Adipose tissue (tissue), 3 donors: Measurements from ENCODE around the gene METTL6. TPM values are rescaled to one million over a fixed set of nuclear protein-coding genes. Genes with fewer than 3 reads are reported as not detected.
"Not testable (repeated sequence)": the region's sequence is repeated elsewhere in the genome, so short reads cannot be mapped to it uniquely, and the experiment has no call there.

Source experiments
- H3K27ac ChIP-seq: one replicate; pipeline ENCODE4 v1.5.1; 2013; ENCODE audit warnings: low read depth, low read length
- WGBS, 3 donors: extraction: QIAGEN DNeasy Blood & Tissue Kit; methylation state at CpG; one replicate each; pipeline ENCODE4 v1.1.7; 2013; 5-methylcytosine and 5-hydroxymethylcytosine counted together
- polyA plus RNA-seq, 3 donors: library from polyadenylated mRNA; stranded (reverse); fragments of 200-250 nt; gene quantifications; one replicate each; pipeline ENCODE4 v1.2.3, GENCODE V29; 2013
- donor health status: healthy with polysubstance abuse.
- donor health status: Bipolar disorder and iron deficiency.
- donor health status: healthy.

METTL6 gene
- polyA plus RNA-seq, 3 donors: 6.1 to 13.5 (median 10.2) TPM

GRCh38 chr3:15384510-15385237 lies 42.7 kb downstream of the METTL6 start:
- WGBS, 3 donors: 87 to 91% (median 90%) methylated on average over 4 of the region's 4 CpGs
- H3K27ac ChIP-seq: no peak overlapping the region

DNA sequence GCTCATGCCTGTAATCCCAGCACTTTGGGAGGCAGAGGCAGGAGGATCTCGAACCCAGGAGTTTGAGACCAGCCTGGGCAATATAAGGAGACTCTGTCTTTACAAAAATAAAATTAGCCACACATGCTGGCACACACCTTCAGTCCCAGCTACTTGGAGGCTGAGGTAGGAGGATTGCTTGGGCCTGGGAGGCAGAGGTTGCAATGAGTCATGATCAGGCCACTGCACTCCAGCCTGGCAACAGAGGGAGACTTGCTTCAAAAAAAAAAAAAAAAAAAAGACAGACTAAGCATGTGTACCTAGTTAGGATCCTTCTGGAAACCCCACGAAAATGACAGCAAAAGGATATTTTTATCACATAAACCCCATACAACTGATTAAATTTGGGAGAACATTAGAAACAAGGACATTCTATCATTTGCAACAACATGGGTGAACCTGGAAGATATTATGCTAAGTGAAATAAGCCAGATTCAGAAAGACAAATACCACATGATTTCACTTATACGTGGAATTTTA lies 44.9 kb downstream of the METTL6 start:
- H3K27ac ChIP-seq: no peak overlapping the region
- 78 to 83% (median 79%) methylated on average over 3 of the region's 3 CpGs for WGBS, 3 donors

DNA sequence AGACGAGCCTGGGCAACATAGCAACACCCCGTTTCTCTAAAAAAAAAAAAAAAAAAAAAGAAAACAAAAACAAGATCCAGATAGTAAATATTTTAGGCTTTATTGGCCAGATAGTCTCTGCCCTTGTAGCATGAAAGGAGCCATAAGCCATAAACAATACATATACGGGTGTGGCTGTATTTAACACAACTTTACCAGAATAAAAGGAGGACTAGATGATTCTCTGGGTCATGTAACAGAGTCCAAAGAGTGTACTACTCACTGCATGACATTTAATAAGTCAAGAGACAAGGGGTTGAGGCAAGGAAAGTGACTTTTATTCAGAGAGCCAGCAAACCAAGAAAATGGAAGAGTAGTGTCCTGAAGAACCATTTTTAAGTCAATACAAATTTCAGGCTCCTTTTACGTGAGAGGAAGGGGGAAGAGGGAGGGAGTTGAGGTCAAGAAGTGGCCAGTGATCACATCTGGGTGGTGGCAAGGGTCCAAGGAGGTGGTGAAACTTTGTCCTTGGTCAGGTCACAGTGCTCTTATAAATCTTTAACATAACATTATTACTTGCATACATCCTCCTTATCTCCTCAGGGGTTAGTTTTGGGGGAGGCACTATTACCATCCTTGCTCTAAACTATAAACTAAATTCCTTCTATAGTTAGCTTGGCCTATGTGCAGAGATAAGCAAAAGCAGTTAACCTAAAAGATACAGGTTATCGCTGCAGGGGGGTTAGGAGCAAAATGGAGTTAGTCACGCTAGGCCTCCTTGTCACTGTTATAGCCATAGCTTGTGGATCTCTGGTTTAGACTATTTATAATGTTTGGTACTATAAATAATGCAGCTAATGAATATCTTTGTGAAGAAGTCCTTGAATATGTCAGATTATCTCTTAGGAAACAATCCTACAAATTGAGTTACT lies 46.1 kb downstream of the METTL6 start:
- 69 to 79% (median 76%) methylated on average over 6 of the region's 6 CpGs for WGBS, 3 donors
- H3K27ac ChIP-seq: no peak overlapping the region

DNA sequence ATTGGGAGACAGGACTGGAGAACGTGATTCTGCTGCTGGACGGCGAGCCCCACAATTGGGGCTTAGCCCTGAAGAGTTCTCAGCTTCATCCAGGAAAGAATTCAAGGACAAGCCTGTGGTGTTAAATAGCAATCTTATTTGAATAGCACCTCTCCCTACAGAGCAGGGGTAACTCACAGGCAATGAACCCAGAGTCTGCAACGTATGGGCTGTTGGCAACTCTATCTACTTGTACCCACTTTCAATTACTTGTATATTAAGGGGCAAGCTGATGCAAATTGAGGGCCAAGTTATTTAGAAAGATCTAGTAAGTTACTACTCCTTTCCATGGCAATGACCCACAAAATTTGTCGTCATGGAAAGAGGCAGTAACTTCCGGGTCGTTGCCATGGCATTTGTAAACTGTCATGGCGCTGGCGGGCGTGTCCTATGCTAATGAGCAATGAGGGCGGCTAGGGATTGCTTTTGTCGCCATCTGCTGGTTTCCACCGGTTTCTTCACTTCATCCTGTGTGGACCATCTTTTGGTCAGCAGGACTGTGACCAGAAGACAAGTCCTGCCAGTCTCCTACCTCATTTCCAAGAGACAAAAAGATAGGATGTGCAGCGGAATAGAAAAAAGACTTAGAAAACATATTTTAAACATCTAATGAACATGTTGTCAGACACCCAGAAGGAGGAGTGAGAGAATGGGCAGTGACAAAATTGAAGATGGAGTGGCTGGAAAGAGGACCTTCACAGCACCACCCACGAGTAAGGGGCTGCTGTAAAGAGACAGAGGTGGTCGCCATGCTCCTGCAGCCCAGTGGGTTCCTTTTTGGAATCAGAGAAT lies 49.2 kb downstream of the METTL6 start:
- WGBS, 3 donors: 19 to 24% (median 24%) methylated on average over 16 of the region's 16 CpGs
- no peak overlapping the region for H3K27ac ChIP-seq

DNA sequence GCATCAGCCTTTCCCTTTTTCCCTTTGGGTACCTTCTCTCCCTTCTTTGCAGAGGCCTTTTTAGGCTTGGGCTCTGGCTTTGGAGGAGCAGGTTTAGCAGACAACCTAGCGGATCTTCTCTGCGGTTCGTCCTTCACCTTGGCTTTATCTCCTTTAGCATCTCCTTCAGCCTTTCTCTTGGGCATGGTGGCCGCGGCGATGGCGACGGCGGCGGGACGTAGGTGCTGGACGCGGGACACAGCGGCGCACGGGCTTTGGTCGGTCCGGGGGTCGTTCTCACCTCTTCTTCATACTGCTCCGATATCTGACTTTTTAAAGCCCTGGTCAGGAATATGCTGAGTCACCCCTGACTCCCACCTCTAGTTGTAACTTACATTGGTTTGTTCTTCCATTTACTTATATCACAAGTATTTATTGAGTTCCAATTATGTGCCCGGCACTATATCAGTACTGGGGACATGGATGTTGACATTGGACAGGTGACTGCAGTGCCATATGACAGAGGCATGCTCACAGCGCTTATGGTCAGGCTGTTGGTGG lies 51.8 kb downstream of the METTL6 start:
- WGBS, 3 donors: 91 to 96% (median 95%) methylated on average over 22 of the region's 22 CpGs

GRCh38 chr3:15372918-15373317 lies 54.4 kb downstream of the METTL6 start:
- 80 to 90% (median 89%) methylated on average over 4 of the region's 4 CpGs for WGBS, 3 donors
- no peak overlapping the region for H3K27ac ChIP-seq

More for the DNA sequence above, 51.8 kb downstream of the METTL6 start:
- no peak overlapping the region for H3K27ac ChIP-seq

DNA sequence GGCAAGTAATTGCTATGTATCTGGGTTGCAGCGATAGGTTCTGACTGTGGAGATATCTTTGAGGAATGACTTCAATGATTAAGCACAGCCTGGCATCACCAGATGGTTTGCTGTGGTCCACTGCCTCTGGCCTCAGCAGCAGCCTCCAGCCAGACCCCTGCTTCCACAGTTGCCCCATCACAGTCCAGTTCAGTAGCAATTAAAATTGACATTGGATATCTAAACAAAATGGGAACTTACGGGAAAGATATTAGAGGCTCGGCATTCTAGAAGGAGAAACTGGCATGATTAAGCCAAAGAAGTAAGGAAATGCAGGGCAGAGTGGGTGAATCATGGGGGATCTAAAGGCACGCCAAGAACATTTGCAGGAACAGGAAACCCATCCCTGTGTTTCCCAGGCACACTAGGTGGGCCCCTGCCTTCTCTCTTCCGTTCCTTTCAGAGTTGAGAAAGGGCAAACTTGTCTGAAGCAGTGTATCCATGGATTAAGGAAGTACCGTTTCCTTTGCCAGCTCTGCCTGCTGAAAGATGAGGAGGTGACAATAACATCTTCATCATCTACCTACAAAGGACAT lies 58.7 kb downstream of the METTL6 start:
- 64 to 82% (median 64%) methylated on average over 6 of the region's 6 CpGs for WGBS, 3 donors
- H3K27ac ChIP-seq: no peak overlapping the region

DNA sequence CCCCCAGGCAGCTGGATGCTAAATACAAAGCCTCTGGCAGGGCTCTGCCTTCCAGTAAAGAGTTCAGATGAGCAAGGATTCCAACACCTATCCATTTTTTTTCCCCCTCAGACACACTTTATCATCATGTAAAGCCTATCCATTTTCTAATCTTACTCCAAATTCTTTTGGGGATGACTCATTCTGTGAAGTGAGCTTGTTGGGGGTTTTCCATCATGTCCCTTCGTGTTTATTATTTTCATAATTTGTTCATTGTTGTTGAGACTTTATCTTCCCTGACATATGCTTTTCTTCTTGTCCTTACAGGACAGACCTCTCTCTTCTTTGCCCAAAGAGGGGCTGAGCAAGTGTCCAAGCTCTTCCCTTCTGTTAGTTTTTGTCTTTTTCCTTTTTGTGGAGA lies 60.3 kb downstream of the METTL6 start:
- H3K27ac ChIP-seq: no peak overlapping the region
- WGBS, 3 donors: 41 to 69% (median 53%) methylated on average over 1 of the region's 1 CpG

GRCh38 chr3:15364078-15364477 lies 63.3 kb downstream of the METTL6 start:
- H3K27ac ChIP-seq: not testable (repeated sequence)
- 22 to 48% (median 45%) methylated on average over 6 of the region's 6 CpGs for WGBS, 3 donors

- H3K27ac ChIP-seq: no peak overlapping the region
- WGBS, 3 donors: 51 to 70% (median 51%) methylated on average over 11 of the region's 11 CpGs
Observed at GRCh38 chr3:15361494-15362214, 65.7 kb downstream of the METTL6 start.

DNA sequence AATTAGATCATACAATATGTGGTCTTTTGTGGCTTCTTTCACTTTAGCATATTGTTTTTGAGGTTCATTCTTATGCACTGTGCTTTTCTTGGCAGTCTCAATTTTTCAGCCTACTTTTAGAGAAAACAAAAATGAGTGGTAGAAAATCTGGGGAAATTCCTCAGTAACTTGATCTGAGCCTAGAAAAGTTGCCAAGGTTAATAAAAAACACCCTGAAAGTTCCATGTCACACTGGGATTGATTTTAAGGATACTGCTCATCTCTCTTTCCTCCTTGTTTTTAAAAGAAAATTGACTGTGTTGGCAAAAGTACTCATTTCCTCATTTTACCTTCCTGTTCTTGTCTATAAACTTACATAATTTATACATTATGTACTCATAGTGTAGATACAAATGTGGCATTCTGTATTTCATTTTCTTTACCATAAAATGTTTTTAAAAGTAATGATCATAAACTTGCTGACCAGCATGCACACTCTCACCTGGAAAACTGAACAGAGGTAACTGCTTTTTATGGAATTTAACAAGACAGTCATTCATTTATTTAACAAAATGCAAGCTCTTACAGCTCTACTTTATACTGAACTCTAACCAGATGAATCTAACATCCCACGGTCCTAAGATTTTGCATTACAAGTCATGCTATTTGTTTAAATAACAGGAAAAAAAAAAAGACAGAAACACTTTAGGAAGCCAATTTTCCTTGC lies 66.4 kb downstream of the METTL6 start:
- H3K27ac ChIP-seq: no peak overlapping the region

More for the DNA sequence above, 66.4 kb downstream of the METTL6 start:
- WGBS, 3 donors: 29 to 66% (median 39%) methylated on average over 1 of the region's 1 CpG

Other genes with a start within 250 kb of the METTL6 start
- 10 to 100 TPM; 10.3 to 17.9 (median 12.7) TPM for gene CAPN7, start 221.3 kb downstream of the METTL6 start, polyA plus RNA-seq
- 10 to 100 TPM in 2 of 3 donors, 1 to 10 TPM in 1; 7.8 to 89.5 (median 62.7) TPM for gene SH3BP5, start 95.0 kb downstream of the METTL6 start, polyA plus RNA-seq
- 10 to 100 TPM in 1 of 3 donors, 1 to 10 TPM in 2; 4.3 to 11.2 (median 7.5) TPM for gene EAF1, start 54 bp upstream of the METTL6 start, polyA plus RNA-seq
- 1 to 10 TPM in 2 of 3 donors, under 1 TPM in 1; 0.61 to 3.4 (median 1.1) TPM for gene COLQ, start 94.2 kb upstream of the METTL6 start, polyA plus RNA-seq
- gene HACL1, start 174.0 kb upstream of the METTL6 start, polyA plus RNA-seq: 10 to 100 TPM; 11.4 to 20.8 (median 14.3) TPM
- 10 to 100 TPM in 2 of 3 donors, 1 to 10 TPM in 1; 6.5 to 45.0 (median 21.6) TPM for gene BTD, start 174.2 kb upstream of the METTL6 start, polyA plus RNA-seq